ENCODE results near the gene IGFL3.

Gene IGFL3

GRCh38 chr19:46076951-46077814 lies 47.3 kb downstream of the IGFL3 start:
- DNase-seq (ENCODE audit: low read depth in 2 of 2) = no peak

- no peak for DNase-seq (ENCODE audit: low read depth in 2 of 2)
Measured at GRCh38 chr19:46076031-46076880, 48.2 kb downstream of the IGFL3 start.

- no peak for DNase-seq (ENCODE audit: low read depth in 2 of 2)
Measured at GRCh38 chr19:46073268-46073922, 51.1 kb downstream of the IGFL3 start.

All from stimulated activated CD4-positive, alpha-beta T cell treated with anti-CD3 and anti-CD28 coated beads, Interleukin-1b, Interleukin-23, amount 100 ng/mL, for 1 hour (primary cell).